Activated CD8-positive, alpha-beta T cell treated with anti-CD3 and anti-CD28 coated beads for 36 hours (primary cell): ENCODE data around the gene EYA4. TPM values are rescaled to one million over a fixed set of nuclear protein-coding genes. Genes with fewer than 3 reads are reported as not detected.

Experiments used
- ATAC-seq: fragments of 200-7000 bp; cut with Tn5 transposase; one replicate; pipeline ENCODE4 v1.10.0; 2021; ENCODE audit warnings: mild to moderate bottlenecking, moderate library complexity
- CTCF ChIA-PET: fragments of 350-600 bp; sonication (Branson Sonifier 250); formaldehyde crosslinking; loops from one replicate; lab custom pipeline; 2021; ENCODE audit warnings: antibody characterized with exemption; lab: Charles Lee
- POLR2A ChIA-PET: fragments of 350-600 bp; sonication (Branson Sonifier 250); formaldehyde crosslinking; loops from one replicate; lab custom pipeline; 2021; ENCODE audit warnings: antibody characterized with exemption; lab: Charles Lee
- DNase-seq: peaks from one replicate; pipeline ENCODE4 v3.0.0-alpha.2; 2020
- H3K27ac Mint-ChIP-seq: one replicate; pipeline ENCODE4 v1.8.0; 2021; ENCODE audit warnings: mild to moderate bottlenecking, mixed read lengths
- H3K27me3 Mint-ChIP-seq: one replicate; pipeline ENCODE4 v1.8.0; 2021; ENCODE audit warnings: mixed read lengths
- H3K36me3 Mint-ChIP-seq: one replicate; pipeline ENCODE4 v1.8.0; 2021; ENCODE audit warnings: low read depth, mixed read lengths
- H3K4me1 Mint-ChIP-seq: one replicate; pipeline ENCODE4 v1.8.0; 2021; ENCODE audit warnings: low read depth, mixed read lengths
- H3K4me3 Mint-ChIP-seq: one replicate; pipeline ENCODE4 v1.8.0; 2021; ENCODE audit warnings: mild to moderate bottlenecking, moderate library complexity, mixed read lengths
- H3K9me3 Mint-ChIP-seq: one replicate; pipeline ENCODE4 v1.8.0; 2021; ENCODE audit warnings: mixed read lengths
- CTCF ChIP-seq: fragments of 200-600 bp; IDR thresholded peaks from one replicate; pipeline ENCODE4 v1.8.0; 2022; ENCODE audit warnings: antibody characterized with exemption, mild to moderate bottlenecking
- intact Hi-C: fragments of 100-400 bp; cut with micrococcal nuclease; formaldehyde crosslinking; loops from one replicate; pipeline ENCODE4 v1.10.0; 2022
- total RNA-seq, 2 experiments: library from RNA; stranded (reverse); gene quantifications; one replicate each; pipeline ENCODE4 v1.2.3, GENCODE V29; 2021

EYA4 gene
- total RNA-seq, 2 experiments from 2014 or later, result not detected

GRCh38 chr6:133456439-133456838 is 215.3 kb downstream of the EYA4 start:
- TF ChIP-seq CTCF, result no peak
- intact Hi-C loops, result no loop called here
- CTCF ChIA-PET, result no interaction called here
- no peak overlapping the region for H3K27ac Mint-ChIP-seq
- ATAC-seq, result no peak
- H3K36me3 Mint-ChIP-seq, result no peaks in the 10 kb centered on the region
- no peak overlapping the region for H3K4me3 Mint-ChIP-seq
- no peaks in the 10 kb centered on the region for H3K4me1 Mint-ChIP-seq
- DNase-seq, result no peak
- no peaks in the 10 kb centered on the region for H3K27me3 Mint-ChIP-seq
- no peaks in the 10 kb centered on the region for H3K9me3 Mint-ChIP-seq
- POLR2A ChIA-PET, result no interaction called here

GRCh38 chr6:133456944-133457343 is 215.8 kb downstream of the EYA4 start:
- TF ChIP-seq CTCF, result no peak
- H3K27ac Mint-ChIP-seq, result no peak overlapping the region
- H3K9me3 Mint-ChIP-seq, result no peaks in the 10 kb centered on the region
- H3K27me3 Mint-ChIP-seq, result no peaks in the 10 kb centered on the region
- DNase-seq (no peak), ATAC-seq (no peak)
- no peaks in the 10 kb centered on the region for H3K36me3 Mint-ChIP-seq
- intact Hi-C loops, result no loop called here
- ChIA-PET CTCF (no interaction called here), POLR2A (no interaction called here)
- H3K4me3 Mint-ChIP-seq, result no peak overlapping the region
- no peaks in the 10 kb centered on the region for H3K4me1 Mint-ChIP-seq

- Mint-ChIP-seq H3K9me3 (no peaks in the 10 kb centered on the region), H3K4me1 (no peaks in the 10 kb centered on the region), H3K27me3 (no peaks in the 10 kb centered on the region), H3K36me3 (no peaks in the 10 kb centered on the region), H3K27ac (no peak overlapping the region), H3K4me3 (no peak overlapping the region)
- ChIA-PET POLR2A (no interaction called here), CTCF (no interaction called here)
- DNase-seq (no peak), ATAC-seq (no peak)
- intact Hi-C loops, result no loop called here
- TF ChIP-seq CTCF, result no peak
These were observed 218.9 kb downstream of the EYA4 start for GRCh38 chr6:133460101-133460500.

- no peak overlapping the region for H3K27ac Mint-ChIP-seq
- H3K27me3 Mint-ChIP-seq, result peaks cover 2% of the 10 kb centered on the region
- H3K4me1 Mint-ChIP-seq, result no peaks in the 10 kb centered on the region
- ChIA-PET POLR2A (no interaction called here), CTCF (interaction anchor here (0.9 kb wide), 1 partner anchor 452 kb away, joined by 3 read pairs; no protein-coding TSS in a partner anchor)
- TF ChIP-seq CTCF, result no peak
- H3K9me3 Mint-ChIP-seq, result no peaks in the 10 kb centered on the region
- no peak for DNase-seq
- H3K4me3 Mint-ChIP-seq, result no peak overlapping the region
- intact Hi-C loops, result no loop called here
- no peak for ATAC-seq
- H3K36me3 Mint-ChIP-seq, result no peaks in the 10 kb centered on the region
These were observed 222.6 kb downstream of the EYA4 start for GRCh38 chr6:133463790-133464189.

- ATAC-seq (no peak), DNase-seq (no peak)
- Mint-ChIP-seq H3K4me1 (no peaks in the 10 kb centered on the region), H3K27ac (no peak overlapping the region), H3K27me3 (peaks cover 2% of the 10 kb centered on the region), H3K4me3 (no peak overlapping the region), H3K9me3 (no peaks in the 10 kb centered on the region), H3K36me3 (no peaks in the 10 kb centered on the region)
- ChIA-PET CTCF (no interaction called here), POLR2A (interaction anchor here (0.7 kb wide), 1 partner anchor 22 kb away, joined by 3 read pairs; no protein-coding TSS in a partner anchor)
- no peak for TF ChIP-seq CTCF
- intact Hi-C loops, result no loop called here
These were observed 225.5 kb downstream of the EYA4 start for GRCh38 chr6:133466680-133467079.
